ENCODE data around the gene MCF2L2.
"Not testable (repeated sequence)": the region's sequence is repeated elsewhere in the genome, so short reads cannot be mapped to it uniquely, and the experiment has no call there.

MCF2L2 gene

DNA sequence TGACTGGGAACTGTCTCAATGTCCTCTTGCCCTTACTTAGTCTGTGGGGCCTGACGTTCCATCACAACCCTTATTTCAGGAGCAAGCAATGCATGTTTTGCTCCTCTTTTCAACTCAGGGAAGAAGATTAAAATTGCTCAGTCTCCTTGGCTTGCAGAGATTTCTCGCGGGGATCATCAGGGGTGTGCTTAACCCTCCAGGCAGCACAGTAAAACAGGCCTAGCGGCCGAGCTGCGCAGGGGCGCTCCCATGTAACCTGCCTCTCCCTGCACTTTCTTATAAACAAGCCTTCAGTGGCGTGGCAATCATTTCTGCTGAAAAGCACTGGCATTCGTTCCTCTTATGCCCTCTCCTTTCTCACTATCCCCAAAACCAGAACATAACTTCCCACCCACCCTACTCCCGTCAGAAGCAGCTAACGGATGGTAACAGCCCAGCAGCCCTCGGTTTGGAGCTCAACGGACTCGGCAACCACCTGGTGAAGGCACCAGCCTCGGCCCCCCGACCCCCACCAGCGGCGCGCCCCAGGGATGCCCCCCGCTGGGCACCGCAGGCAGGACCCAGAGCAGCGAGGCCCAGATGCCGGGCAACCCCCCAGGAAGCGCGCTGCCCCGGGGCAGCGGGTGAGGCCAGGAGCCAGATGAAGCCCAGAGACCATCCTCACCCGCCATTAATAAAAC, 1.1 kb downstream of the MCF2L2 start:
- Histone ChIP-seq H3K9me3 (ENCODE audit: control insufficient read depth, insufficient read depth, low read depth, low read length) (no peaks in the 10 kb centered on the region), H3K36me3 (ENCODE audit: control insufficient read depth in 2 of 2, insufficient read depth in 1 of 2, low read length in 2 of 2) (no peaks in the 10 kb centered on the region), H3K27ac (ENCODE audit: extremely low read depth, low read depth, low read length) (no peak overlapping the region), H3K4me1 (ENCODE audit: control insufficient read depth, insufficient read depth, low read length) (no peaks in the 10 kb centered on the region), H3K4me3 (ENCODE audit: low read depth, low read length) (peak overlapping the region; percentile 76)
- CTCF ChIA-PET = no interaction called here
- POLR2A ChIA-PET = interaction anchor here (1.7 to 2.3 kb wide), 2 partner anchors 12 to 21 kb away, joined by 6 to 9 read pairs; no protein-coding TSS in a partner anchor
- TF ChIP-seq, protein P1, sequence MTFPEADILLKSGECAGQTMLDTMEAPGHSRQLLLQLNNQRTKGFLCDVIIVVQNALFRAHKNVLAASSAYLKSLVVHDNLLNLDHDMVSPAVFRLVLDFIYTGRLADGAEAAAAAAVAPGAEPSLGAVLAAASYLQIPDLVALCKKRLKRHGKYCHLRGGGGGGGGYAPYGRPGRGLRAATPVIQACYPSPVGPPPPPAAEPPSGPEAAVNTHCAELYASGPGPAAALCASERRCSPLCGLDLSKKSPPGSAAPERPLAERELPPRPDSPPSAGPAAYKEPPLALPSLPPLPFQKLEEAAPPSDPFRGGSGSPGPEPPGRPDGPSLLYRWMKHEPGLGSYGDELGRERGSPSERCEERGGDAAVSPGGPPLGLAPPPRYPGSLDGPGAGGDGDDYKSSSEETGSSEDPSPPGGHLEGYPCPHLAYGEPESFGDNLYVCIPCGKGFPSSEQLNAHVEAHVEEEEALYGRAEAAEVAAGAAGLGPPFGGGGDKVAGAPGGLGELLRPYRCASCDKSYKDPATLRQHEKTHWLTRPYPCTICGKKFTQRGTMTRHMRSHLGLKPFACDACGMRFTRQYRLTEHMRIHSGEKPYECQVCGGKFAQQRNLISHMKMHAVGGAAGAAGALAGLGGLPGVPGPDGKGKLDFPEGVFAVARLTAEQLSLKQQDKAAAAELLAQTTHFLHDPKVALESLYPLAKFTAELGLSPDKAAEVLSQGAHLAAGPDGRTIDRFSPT (tag by site-specific recombination; IDR thresholded peaks at IDR 0.05) = peak; percentile 45; the same call in 1 of the 2 replicates
- TF ChIP-seq ZNF157 (tag by site-specific recombination; IDR thresholded peaks at IDR 0.05) = no peak
- no peak for TF ChIP-seq ZFP41 (tag by site-specific recombination; IDR thresholded peaks at IDR 0.05; ENCODE audit: borderline replicate concordance)
- peak; percentile 91 for TF ChIP-seq GLIS1 (tag by site-specific recombination; IDR thresholded peaks at IDR 0.05)
- TF ChIP-seq ZIC2 (tag by site-specific recombination; IDR thresholded peaks at IDR 0.05) = peak; percentile 61; the same call in 1 of the 2 replicates

DNA sequence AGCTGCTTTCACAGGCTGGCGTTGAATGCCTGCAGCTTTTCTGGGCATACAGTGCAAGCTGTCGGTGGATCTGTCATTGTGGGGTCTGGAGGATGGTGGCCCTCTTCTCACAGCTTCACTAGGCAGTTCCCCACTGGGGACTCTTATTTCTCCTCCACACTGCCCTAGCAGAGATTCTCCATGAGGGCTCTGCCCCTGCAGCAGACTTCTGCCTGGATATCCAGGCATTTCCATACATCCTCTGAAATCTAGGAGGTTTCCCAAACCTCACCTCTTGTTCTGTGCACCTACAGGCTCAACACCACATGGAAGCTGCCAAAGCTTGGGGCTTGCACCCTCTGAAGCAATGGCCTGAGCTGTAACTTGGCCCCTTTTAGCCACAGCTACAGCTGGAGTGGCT, 9.6 kb downstream of the MCF2L2 start:
- H3K4me3 ChIP-seq (ENCODE audit: low read depth, low read length); H3K36me3 ChIP-seq (ENCODE audit: control insufficient read depth in 2 of 2, insufficient read depth in 1 of 2, low read length in 2 of 2); CTCF ChIA-PET; H3K9me3 ChIP-seq (ENCODE audit: control insufficient read depth, insufficient read depth, low read depth, low read length); H3K27ac ChIP-seq (ENCODE audit: extremely low read depth, low read depth, low read length); POLR2A ChIA-PET; H3K4me1 ChIP-seq (ENCODE audit: control insufficient read depth, insufficient read depth, low read length): not testable (repeated sequence)

DNA sequence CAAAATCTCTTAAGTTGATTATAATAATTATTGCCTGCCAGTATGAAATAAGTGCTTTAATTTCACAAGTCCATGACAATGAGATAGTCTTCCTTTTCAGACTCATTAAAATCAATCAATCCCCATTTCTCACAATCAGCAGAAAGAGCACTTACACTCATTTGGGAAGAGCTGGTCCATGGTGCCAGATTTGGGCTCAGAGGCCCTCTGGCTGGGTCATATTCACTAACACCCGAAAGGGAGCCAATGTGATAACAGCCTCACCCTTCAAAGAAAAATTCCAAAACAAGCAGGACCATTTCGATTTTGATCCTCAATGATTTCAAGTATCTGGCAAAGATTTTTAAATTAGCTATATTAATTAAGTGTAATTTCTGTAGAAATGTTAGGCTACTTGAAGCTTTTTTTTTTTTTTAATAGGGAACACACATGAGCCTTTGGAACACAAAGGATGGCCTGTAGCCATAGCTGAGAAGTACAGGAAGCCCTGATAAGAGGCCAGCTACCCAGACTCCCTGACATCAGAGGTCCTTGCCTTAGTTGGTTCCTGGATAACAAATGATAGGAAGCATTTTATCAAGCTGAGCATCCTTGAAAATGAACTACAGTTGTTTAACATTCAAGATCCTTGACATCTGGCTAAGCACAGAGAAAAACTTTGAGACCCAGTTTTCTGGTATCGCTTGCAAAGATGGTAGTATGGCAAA, 17.1 kb downstream of the MCF2L2 start:
- no peaks in the 10 kb centered on the region for H3K36me3 ChIP-seq (ENCODE audit: control insufficient read depth in 2 of 2, insufficient read depth in 1 of 2, low read length in 2 of 2)
- POLR2A ChIA-PET = no interaction called here
- no peaks in the 10 kb centered on the region for H3K9me3 ChIP-seq (ENCODE audit: control insufficient read depth, insufficient read depth, low read depth, low read length)
- CTCF ChIA-PET = no interaction called here
- no peak overlapping the region for H3K4me3 ChIP-seq (ENCODE audit: low read depth, low read length)
- TF ChIP-seq ZNF747 (tag by site-specific recombination; IDR thresholded peaks at IDR 0.05) (no peak), ZBTB7A (tag by site-specific recombination; IDR thresholded peaks at IDR 0.05; ENCODE audit: low read depth) (no peak)
- TF ChIP-seq, protein P2, sequence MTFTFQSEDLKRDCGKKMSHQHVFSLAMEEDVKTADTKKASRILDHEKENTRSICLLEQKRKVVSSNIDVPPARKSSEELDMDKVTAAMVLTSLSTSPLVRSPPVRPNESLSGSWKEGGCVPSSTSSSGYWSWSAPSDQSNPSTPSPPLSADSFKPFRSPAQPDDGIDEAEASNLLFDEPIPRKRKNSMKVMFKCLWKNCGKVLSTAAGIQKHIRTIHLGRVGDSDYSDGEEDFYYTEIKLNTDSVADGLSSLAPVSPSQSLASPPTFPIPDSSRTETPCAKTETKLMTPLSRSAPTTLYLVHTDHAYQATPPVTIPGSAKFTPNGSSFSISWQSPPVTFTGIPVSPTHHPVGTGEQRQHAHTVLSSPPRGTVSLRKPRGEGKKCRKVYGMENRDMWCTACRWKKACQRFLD (tag by site-specific recombination; IDR thresholded peaks at IDR 0.05) = no peak
- no peaks in the 10 kb centered on the region for H3K4me1 ChIP-seq (ENCODE audit: control insufficient read depth, insufficient read depth, low read length)
- H3K27ac ChIP-seq (ENCODE audit: extremely low read depth, low read depth, low read length) = no peak overlapping the region

DNA sequence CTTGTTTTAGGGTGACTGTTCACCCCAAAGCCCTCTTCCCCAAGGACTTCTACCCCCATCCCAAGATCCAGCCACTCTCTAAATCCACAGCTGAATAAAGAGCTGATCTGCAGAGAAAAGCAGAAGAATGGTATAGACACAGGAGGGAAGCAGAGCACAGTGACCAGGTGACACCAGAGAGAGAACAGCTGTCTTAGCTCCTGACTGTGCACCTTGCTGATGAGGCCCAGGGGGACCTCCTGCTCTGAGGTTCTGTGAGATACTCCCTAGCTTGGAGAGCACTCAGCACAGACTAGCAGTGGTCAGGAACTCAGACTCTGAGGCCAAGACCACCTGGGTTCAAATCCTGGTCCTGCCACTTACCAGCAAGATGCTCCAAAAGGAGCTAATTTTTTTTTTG, 17.7 kb downstream of the MCF2L2 start:
- Histone ChIP-seq H3K36me3 (ENCODE audit: control insufficient read depth in 2 of 2, insufficient read depth in 1 of 2, low read length in 2 of 2) (no peaks in the 10 kb centered on the region), H3K9me3 (ENCODE audit: control insufficient read depth, insufficient read depth, low read depth, low read length) (no peaks in the 10 kb centered on the region), H3K4me3 (ENCODE audit: low read depth, low read length) (no peak overlapping the region), H3K4me1 (ENCODE audit: control insufficient read depth, insufficient read depth, low read length) (no peaks in the 10 kb centered on the region), H3K27ac (ENCODE audit: extremely low read depth, low read depth, low read length) (no peak overlapping the region)
- POLR2A ChIA-PET = no interaction called here
- CTCF ChIA-PET = no interaction called here
- no peak for TF ChIP-seq OSR2 (tag by site-specific recombination; IDR thresholded peaks at IDR 0.05)
- TF ChIP-seq ZNF302 (tag by site-specific recombination; IDR thresholded peaks at IDR 0.05; ENCODE audit: low read depth) = no peak
- no peak for TF ChIP-seq ZNF610 (tag by site-specific recombination; IDR thresholded peaks at IDR 0.05; ENCODE audit: borderline replicate concordance)
- TF ChIP-seq ZFP69B (tag by site-specific recombination; IDR thresholded peaks at IDR 0.05) = no peak
- TF ChIP-seq ZBTB20 (tag by site-specific recombination; IDR thresholded peaks at IDR 0.05) = no peak
- no peak for TF ChIP-seq YY2 (tag by site-specific recombination; IDR thresholded peaks at IDR 0.05)
- TF ChIP-seq, protein P3, sequence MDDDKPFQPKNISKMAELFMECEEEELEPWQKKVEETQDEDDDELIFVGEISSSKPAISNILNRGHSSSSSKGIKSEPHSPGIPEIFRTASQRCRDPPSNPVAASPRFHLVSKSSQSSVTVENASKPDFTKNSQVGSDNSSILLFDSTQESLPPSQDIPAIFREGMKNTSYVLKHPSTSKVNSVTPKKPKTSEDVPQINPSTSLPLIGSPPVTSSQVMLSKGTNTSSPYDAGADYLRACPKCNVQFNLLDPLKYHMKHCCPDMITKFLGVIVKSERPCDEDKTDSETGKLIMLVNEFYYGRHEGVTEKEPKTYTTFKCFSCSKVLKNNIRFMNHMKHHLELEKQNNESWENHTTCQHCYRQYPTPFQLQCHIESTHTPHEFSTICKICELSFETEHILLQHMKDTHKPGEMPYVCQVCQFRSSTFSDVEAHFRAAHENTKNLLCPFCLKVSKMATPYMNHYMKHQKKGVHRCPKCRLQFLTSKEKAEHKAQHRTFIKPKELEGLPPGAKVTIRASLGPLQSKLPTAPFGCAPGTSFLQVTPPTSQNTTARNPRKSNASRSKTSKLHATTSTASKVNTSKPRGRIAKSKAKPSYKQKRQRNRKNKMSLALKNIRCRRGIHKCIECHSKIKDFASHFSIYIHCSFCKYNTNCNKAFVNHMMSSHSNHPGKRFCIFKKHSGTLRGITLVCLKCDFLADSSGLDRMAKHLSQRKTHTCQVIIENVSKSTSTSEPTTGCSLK (tag by site-specific recombination; IDR thresholded peaks at IDR 0.05) = no peak
- TF ChIP-seq ZNF473 (tag by site-specific recombination; IDR thresholded peaks at IDR 0.05) = no peak
- TF ChIP-seq ZSCAN30 (tag by site-specific recombination; IDR thresholded peaks at IDR 0.05) = no peak
- TF ChIP-seq, protein P4, sequence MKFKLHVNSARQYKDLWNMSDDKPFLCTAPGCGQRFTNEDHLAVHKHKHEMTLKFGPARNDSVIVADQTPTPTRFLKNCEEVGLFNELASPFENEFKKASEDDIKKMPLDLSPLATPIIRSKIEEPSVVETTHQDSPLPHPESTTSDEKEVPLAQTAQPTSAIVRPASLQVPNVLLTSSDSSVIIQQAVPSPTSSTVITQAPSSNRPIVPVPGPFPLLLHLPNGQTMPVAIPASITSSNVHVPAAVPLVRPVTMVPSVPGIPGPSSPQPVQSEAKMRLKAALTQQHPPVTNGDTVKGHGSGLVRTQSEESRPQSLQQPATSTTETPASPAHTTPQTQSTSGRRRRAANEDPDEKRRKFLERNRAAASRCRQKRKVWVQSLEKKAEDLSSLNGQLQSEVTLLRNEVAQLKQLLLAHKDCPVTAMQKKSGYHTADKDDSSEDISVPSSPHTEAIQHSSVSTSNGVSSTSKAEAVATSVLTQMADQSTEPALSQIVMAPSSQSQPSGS (tag by site-specific recombination; IDR thresholded peaks at IDR 0.05; ENCODE audit: low read depth) = no peak
